ENCODE data around the gene TGIF1. TPM values are rescaled to one million over a fixed set of nuclear protein-coding genes. Genes with fewer than 3 reads are reported as not detected.

TGIF1 gene
- total RNA-seq, 1 experiment from 2014 or later: 129 TPM

DNA sequence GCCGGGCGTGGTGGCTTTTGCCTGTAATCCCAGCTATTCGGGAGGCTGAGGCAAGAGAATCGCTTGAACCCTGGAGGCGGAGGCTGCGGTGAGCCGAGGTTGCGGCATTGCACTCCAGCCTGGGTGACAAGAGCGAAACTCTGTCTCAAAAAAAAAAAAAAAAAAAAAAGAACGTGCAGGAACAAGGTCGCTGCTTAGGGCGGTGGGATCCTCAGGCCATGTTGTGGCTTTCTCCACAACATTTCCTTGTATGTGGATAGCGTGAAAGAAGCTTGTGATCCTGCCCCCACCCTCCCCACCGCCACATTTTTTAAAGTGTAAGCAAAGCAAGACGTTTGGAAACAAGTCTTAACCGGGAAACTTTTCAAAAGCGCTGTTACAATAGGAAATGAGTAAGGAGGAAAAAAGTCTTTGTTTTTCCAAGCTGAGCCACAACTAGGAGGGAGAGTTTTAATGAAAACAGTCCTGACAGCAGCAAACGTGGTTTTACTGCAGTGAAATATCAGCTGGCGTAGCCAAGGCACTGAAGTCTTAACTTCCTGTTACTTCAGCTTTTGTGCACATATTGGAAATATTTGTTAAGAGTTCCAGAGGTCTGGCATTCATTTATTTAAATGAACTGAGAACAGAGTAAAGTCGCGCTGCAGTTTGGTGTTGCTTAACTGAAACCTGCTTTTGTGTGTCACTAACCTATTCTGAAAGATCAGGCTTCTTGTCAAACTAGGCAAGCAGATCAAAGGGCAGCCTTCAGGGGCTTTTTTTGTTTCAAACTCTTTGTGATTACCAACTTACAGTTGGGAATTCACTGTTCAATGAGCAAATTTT lies 3.8 kb downstream of the TGIF1 start:
- Mint-ChIP-seq H3K4me1 (ENCODE audit: low read depth, unreplicated experiment) (peaks cover 29% of the 10 kb centered on the region), H3K27me3 (ENCODE audit: unreplicated experiment) (no peaks in the 10 kb centered on the region), H3K9me3 (ENCODE audit: low read depth, unreplicated experiment) (no peaks in the 10 kb centered on the region), H3K27ac (ENCODE audit: unreplicated experiment) (peak overlapping the region; percentile 95), H3K4me3 (ENCODE audit: low read depth, unreplicated experiment) (peak overlapping the region; percentile 92), H3K36me3 (ENCODE audit: insufficient read depth, unreplicated experiment) (peaks cover 99% of the 10 kb centered on the region)
- TF ChIP-seq, protein P1, sequence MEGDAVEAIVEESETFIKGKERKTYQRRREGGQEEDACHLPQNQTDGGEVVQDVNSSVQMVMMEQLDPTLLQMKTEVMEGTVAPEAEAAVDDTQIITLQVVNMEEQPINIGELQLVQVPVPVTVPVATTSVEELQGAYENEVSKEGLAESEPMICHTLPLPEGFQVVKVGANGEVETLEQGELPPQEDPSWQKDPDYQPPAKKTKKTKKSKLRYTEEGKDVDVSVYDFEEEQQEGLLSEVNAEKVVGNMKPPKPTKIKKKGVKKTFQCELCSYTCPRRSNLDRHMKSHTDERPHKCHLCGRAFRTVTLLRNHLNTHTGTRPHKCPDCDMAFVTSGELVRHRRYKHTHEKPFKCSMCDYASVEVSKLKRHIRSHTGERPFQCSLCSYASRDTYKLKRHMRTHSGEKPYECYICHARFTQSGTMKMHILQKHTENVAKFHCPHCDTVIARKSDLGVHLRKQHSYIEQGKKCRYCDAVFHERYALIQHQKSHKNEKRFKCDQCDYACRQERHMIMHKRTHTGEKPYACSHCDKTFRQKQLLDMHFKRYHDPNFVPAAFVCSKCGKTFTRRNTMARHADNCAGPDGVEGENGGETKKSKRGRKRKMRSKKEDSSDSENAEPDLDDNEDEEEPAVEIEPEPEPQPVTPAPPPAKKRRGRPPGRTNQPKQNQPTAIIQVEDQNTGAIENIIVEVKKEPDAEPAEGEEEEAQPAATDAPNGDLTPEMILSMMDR (IDR thresholded peaks at IDR 0.05; ENCODE audit: unreplicated experiment): no peak
- intact Hi-C loops (cut with micrococcal nuclease; ENCODE audit: unreplicated experiment): loop anchor here (1.0 kb wide), 1 partner anchor 171 kb away; no protein-coding TSS in a partner anchor
- no TSS peak for BruUV-seq (replicated peaks)
- CTCF ChIA-PET: interaction anchor here (0.7 to 3.9 kb wide), 10 partner anchors 31 to 225 kb away, joined by 3 to 24 read pairs (median 8); no protein-coding TSS in a partner anchor
- DNase-seq: peak; percentile 56

DNA sequence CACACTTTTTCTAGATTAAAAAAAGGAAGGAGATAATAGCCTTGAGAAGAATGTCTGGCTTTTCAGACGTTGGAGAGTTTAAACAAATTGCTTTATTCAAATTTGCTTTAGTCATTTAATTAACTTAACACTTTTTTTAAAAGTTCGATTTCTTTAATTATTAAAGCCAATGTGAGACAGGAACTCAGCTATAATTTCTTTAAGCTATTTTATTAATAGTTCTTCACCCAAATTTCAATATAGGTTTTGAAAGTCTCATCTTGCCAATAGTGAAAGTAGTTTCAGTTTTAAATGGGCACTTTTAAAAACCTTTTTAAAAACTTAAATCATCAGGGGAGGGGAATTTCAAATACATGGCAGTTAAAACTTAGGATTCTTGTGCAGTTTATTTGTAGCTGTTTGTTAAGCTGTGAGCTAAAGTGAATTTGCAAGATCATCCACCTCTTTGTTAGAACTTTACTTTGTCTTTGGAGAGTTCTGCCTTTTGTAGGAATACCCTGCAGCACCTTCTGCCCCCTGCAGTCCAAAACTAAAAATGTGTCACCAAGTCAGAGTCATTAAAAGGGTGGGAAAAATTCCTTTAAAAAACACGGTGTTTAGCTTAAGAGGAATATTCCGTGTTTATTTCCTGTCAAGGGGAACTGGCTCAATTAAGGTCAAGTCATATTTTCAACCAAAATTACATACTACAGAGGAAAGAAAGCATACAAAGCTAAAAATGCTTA lies 4.6 kb downstream of the TGIF1 start:
- H3K27me3 Mint-ChIP-seq (ENCODE audit: unreplicated experiment): no peaks in the 10 kb centered on the region
- H3K4me1 Mint-ChIP-seq (ENCODE audit: low read depth, unreplicated experiment): peaks cover 37% of the 10 kb centered on the region
- TF ChIP-seq, protein P1 (IDR thresholded peaks at IDR 0.05; ENCODE audit: unreplicated experiment): peak; percentile 71
- H3K4me3 Mint-ChIP-seq (ENCODE audit: low read depth, unreplicated experiment): peak overlapping the region; percentile 92
- peaks cover 99% of the 10 kb centered on the region for H3K36me3 Mint-ChIP-seq (ENCODE audit: insufficient read depth, unreplicated experiment)
- BruUV-seq (replicated peaks): no TSS peak
- intact Hi-C loops (cut with micrococcal nuclease; ENCODE audit: unreplicated experiment): loop anchor here (1.0 kb wide), 1 partner anchor 172 kb away; no protein-coding TSS in a partner anchor
- peak; percentile 62 for DNase-seq
- CTCF ChIA-PET: interaction anchor here (0.7 to 3.9 kb wide), 9 partner anchors 42 to 415 kb away, joined by 3 to 24 read pairs (median 9); no protein-coding TSS in a partner anchor
- no peaks in the 10 kb centered on the region for H3K9me3 Mint-ChIP-seq (ENCODE audit: low read depth, unreplicated experiment)
- peak overlapping the region; percentile 95 for H3K27ac Mint-ChIP-seq (ENCODE audit: unreplicated experiment)

DNA sequence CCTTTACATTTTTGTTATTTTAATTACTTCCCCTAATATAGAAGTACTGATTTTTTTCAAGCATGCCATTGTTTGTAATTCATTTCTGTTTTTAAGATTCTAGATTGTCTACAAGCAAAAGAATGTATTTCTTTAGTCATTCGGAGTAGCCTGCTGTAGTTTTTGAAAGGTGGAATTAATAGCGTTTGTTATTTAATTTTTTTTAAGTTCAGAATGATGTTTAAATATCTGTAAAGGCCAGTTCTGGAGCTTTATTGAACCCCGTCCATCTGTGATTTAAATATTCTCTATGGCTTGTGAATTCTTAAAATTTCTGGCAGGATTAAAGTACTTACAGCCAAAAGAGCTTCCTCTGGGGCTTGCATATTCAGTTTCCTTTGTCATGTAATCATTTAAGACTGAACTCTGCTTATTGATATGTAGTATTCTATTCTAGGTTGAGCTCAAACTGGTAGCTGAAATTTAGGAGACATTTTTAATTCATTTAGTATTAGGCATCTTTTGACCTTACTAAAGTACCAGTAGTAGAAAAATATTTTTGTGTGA lies 5.2 kb downstream of the TGIF1 start:
- peak overlapping the region; percentile 95 for H3K27ac Mint-ChIP-seq (ENCODE audit: unreplicated experiment)
- peaks cover 38% of the 10 kb centered on the region for H3K4me1 Mint-ChIP-seq (ENCODE audit: low read depth, unreplicated experiment)
- TF ChIP-seq, protein P1 (IDR thresholded peaks at IDR 0.05; ENCODE audit: unreplicated experiment): no peak
- BruUV-seq (replicated peaks): no TSS peak
- no peaks in the 10 kb centered on the region for H3K9me3 Mint-ChIP-seq (ENCODE audit: low read depth, unreplicated experiment)
- CTCF ChIA-PET: interaction anchor here (0.7 to 3.9 kb wide), 6 partner anchors 43 to 414 kb away, joined by 4 to 24 read pairs (median 9); no protein-coding TSS in a partner anchor
- DNase-seq: no peak
- peak overlapping the region; percentile 92 for H3K4me3 Mint-ChIP-seq (ENCODE audit: low read depth, unreplicated experiment)
- intact Hi-C loops (cut with micrococcal nuclease; ENCODE audit: unreplicated experiment): no loop called here
- peaks cover 97% of the 10 kb centered on the region for H3K36me3 Mint-ChIP-seq (ENCODE audit: insufficient read depth, unreplicated experiment)
- no peaks in the 10 kb centered on the region for H3K27me3 Mint-ChIP-seq (ENCODE audit: unreplicated experiment)

Measured in Calu3 (cell line).